T-helper 2 cell treated with Interferon-gamma antibody and Interleukin-4, amounts not matched to agents 5 μg/mL and 100 μg/mL, for 36 hours (primary cell): Measurements from ENCODE around the gene NXN.
"Not testable (repeated sequence)": the region's sequence is repeated elsewhere in the genome, so short reads cannot be mapped to it uniquely, and the experiment has no call there.

Source experiments
- DNase-seq: peaks from one replicate; pipeline ENCODE4 v3.0.0; 2021; ENCODE audit warnings: low spot score
- H3K27ac Mint-ChIP-seq: one replicate; pipeline ENCODE4 v1.8.0; 2021; ENCODE audit warnings: mild to moderate bottlenecking, mixed read lengths
- H3K27me3 Mint-ChIP-seq: one replicate; pipeline ENCODE4 v1.8.0; 2021; ENCODE audit warnings: low read depth, mixed read lengths
- H3K36me3 Mint-ChIP-seq: one replicate; pipeline ENCODE4 v1.8.0; 2021; ENCODE audit warnings: low read depth, mixed read lengths
- H3K4me1 Mint-ChIP-seq: one replicate; pipeline ENCODE4 v1.8.0; 2021; ENCODE audit warnings: low read depth, mixed read lengths
- H3K4me3 Mint-ChIP-seq: one replicate; pipeline ENCODE4 v1.8.0; 2022; ENCODE audit warnings: mild to moderate bottlenecking, moderate library complexity, mixed read lengths
- H3K9me3 Mint-ChIP-seq: one replicate; pipeline ENCODE4 v1.8.0; 2021; ENCODE audit warnings: mixed read lengths

The NXN gene

DNA sequence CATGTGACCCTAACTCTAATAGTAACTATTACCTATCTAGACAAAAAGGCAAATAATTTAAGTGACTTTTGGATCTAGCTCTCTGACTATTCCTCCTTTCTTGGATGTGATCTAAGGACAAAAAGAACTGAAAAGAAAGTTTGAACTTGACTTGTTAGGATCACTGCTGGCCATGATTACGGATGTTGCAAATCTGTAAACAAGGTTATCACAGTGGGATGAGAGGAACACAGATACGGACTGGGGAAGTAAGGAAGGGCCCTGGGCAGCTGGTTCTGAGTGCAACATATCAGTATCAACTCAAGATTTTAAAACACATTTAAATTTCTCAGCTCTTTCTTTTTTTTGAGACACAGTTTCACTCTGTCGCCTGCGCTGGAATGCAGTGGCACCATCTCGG is 118.8 kb downstream of the NXN start:
- H3K27ac Mint-ChIP-seq, result no peak overlapping the region
- peaks cover 7% of the 10 kb centered on the region for H3K27me3 Mint-ChIP-seq
- H3K9me3 Mint-ChIP-seq, result no peaks in the 10 kb centered on the region
- no peak overlapping the region for H3K4me3 Mint-ChIP-seq
- DNase-seq, result no peak
- no peaks in the 10 kb centered on the region for H3K36me3 Mint-ChIP-seq
- no peaks in the 10 kb centered on the region for H3K4me1 Mint-ChIP-seq

- no peak overlapping the region for H3K4me3 Mint-ChIP-seq
- H3K27ac Mint-ChIP-seq, result no peak overlapping the region
- DNase-seq, result no peak
- peaks cover 7% of the 10 kb centered on the region for H3K27me3 Mint-ChIP-seq
- H3K36me3 Mint-ChIP-seq, result no peaks in the 10 kb centered on the region
- H3K4me1 Mint-ChIP-seq, result no peaks in the 10 kb centered on the region
- H3K9me3 Mint-ChIP-seq, result no peaks in the 10 kb centered on the region
Measured at GRCh38 chr17:859824-860195, 119.8 kb downstream of the NXN start.

- no peaks in the 10 kb centered on the region for H3K9me3 Mint-ChIP-seq
- H3K27ac Mint-ChIP-seq, result no peak overlapping the region
- H3K4me1 Mint-ChIP-seq, result no peaks in the 10 kb centered on the region
- H3K4me3 Mint-ChIP-seq, result no peak overlapping the region
- DNase-seq, result no peak
- H3K27me3 Mint-ChIP-seq, result peaks cover 3% of the 10 kb centered on the region
- H3K36me3 Mint-ChIP-seq, result no peaks in the 10 kb centered on the region
Measured at GRCh38 chr17:859061-859823, 120.3 kb downstream of the NXN start.

DNA sequence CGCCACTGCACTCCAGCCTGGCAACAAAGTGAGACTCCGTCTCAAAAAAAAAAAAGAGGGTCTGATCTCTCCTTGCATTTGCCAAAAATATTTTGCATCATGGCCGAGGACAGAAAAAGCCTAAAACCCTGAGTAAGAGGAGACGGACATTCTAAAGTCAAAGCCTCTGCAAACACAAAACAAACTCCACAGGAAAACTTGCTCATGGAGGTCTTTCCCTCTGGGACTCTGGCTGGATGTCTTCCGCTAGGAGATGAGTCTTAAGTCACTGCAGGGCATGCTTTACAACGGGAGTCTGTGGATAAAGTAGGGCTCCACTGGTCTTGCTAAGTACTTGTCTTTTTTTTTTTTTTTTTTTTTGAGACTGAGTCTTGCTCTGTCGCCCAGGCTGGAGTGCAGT is 123.4 kb downstream of the NXN start:
- H3K27me3 Mint-ChIP-seq, result no peaks in the 10 kb centered on the region
- no peak overlapping the region for H3K4me3 Mint-ChIP-seq
- H3K27ac Mint-ChIP-seq, result no peak overlapping the region
- H3K36me3 Mint-ChIP-seq, result no peaks in the 10 kb centered on the region
- no peak for DNase-seq
- H3K9me3 Mint-ChIP-seq, result no peaks in the 10 kb centered on the region
- no peaks in the 10 kb centered on the region for H3K4me1 Mint-ChIP-seq

DNA sequence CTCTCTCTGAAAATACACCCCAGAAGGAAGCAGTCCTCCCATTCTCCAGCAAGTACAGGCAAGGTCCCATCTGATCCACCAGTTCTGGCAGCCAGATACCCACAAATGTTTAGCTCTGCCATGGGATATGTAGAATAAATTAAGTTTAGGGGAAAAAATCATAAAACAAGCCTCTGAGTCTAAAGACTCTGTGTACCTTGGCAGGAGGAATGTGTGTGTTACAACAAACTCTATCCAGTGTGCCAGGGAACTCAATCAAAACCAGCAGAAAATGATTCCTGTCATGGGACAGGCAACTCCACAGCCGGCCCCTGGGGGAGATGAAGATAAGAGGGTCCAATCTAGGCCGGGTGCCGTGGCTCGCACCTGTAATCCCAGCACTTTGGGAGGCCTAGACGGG is 124.0 kb downstream of the NXN start:
- H3K4me1 Mint-ChIP-seq, result no peaks in the 10 kb centered on the region
- H3K36me3 Mint-ChIP-seq, result no peaks in the 10 kb centered on the region
- H3K9me3 Mint-ChIP-seq, result no peaks in the 10 kb centered on the region
- H3K27ac Mint-ChIP-seq, result no peak overlapping the region
- H3K27me3 Mint-ChIP-seq, result no peaks in the 10 kb centered on the region
- DNase-seq, result no peak
- no peak overlapping the region for H3K4me3 Mint-ChIP-seq

DNA sequence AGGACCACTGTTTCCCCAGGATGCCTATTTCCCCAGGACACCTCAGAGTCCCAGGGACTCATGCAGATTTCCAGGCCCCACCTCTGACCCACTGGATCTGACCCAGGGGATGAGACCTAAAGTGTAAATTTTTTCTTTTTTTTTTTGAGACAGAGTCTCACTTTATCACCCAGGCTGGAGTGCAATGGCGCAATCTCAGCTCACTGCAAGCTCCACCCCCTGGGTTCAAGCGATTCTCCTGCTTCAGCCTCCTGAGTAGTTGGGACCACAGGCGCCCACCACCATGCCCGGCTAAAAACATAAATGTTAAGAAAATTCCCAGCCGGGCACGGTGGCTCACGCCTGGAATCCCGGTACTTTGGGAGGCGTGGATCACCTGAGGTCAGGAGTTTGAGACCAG is 126.7 kb downstream of the NXN start:
- not testable (repeated sequence) for H3K4me3 Mint-ChIP-seq, H3K4me1 Mint-ChIP-seq, H3K9me3 Mint-ChIP-seq, H3K27ac Mint-ChIP-seq, DNase-seq, H3K36me3 Mint-ChIP-seq, H3K27me3 Mint-ChIP-seq

DNA sequence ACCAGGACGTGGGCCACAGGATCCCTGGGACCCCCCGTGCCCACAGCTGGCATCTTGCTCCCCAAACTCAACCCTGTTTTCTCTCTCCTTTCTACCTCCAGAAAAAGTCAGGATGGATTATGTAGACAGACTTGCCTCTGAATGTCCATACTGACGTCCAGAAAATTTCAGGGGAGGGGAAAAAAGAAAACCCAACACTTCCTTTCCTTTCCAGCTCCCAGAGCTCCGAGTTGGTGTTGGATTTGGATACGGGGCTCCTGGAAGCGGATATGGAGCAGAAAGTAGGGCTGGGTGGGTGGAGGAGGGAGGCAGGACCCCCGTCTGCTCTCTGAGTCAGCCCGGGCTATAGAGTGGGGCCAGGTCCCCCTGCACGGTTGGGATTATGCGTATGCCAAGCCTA is 127.2 kb downstream of the NXN start:
- no peak overlapping the region for H3K27ac Mint-ChIP-seq
- no peaks in the 10 kb centered on the region for H3K9me3 Mint-ChIP-seq
- H3K36me3 Mint-ChIP-seq, result no peaks in the 10 kb centered on the region
- DNase-seq, result no peak
- H3K4me3 Mint-ChIP-seq, result no peak overlapping the region
- no peaks in the 10 kb centered on the region for H3K4me1 Mint-ChIP-seq
- peaks cover 7% of the 10 kb centered on the region for H3K27me3 Mint-ChIP-seq

DNA sequence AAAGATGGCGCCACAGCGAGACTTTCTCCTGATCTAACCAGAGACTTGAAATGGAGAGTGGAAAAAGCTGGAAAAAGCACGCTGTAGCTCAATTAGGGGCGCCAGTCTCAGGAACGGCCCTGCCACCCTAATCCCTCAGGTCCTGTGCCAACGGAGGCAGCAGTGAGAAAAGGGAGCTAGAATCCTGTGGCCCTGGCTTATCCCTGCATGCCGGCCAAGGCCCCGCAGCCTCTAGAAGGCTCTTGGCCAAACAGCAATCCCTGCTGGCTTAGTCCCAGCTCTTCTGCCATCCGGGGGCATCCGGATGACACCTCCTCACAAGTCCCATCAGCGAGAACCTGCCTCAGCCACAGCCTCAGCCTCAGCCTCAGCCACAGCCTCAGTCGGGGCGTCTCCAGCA is 127.7 kb downstream of the NXN start:
- no peak overlapping the region for H3K4me3 Mint-ChIP-seq
- no peak for DNase-seq
- no peaks in the 10 kb centered on the region for H3K9me3 Mint-ChIP-seq
- H3K27ac Mint-ChIP-seq, result no peak overlapping the region
- no peaks in the 10 kb centered on the region for H3K4me1 Mint-ChIP-seq
- H3K36me3 Mint-ChIP-seq, result no peaks in the 10 kb centered on the region
- H3K27me3 Mint-ChIP-seq, result peaks cover 11% of the 10 kb centered on the region

- no peak for DNase-seq
- no peak overlapping the region for H3K27ac Mint-ChIP-seq
- no peaks in the 10 kb centered on the region for H3K36me3 Mint-ChIP-seq
- peaks cover 17% of the 10 kb centered on the region for H3K27me3 Mint-ChIP-seq
- H3K9me3 Mint-ChIP-seq, result no peaks in the 10 kb centered on the region
- H3K4me3 Mint-ChIP-seq, result no peak overlapping the region
- H3K4me1 Mint-ChIP-seq, result peaks cover 2% of the 10 kb centered on the region
Measured at GRCh38 chr17:850851-851763, 128.5 kb downstream of the NXN start.

DNA sequence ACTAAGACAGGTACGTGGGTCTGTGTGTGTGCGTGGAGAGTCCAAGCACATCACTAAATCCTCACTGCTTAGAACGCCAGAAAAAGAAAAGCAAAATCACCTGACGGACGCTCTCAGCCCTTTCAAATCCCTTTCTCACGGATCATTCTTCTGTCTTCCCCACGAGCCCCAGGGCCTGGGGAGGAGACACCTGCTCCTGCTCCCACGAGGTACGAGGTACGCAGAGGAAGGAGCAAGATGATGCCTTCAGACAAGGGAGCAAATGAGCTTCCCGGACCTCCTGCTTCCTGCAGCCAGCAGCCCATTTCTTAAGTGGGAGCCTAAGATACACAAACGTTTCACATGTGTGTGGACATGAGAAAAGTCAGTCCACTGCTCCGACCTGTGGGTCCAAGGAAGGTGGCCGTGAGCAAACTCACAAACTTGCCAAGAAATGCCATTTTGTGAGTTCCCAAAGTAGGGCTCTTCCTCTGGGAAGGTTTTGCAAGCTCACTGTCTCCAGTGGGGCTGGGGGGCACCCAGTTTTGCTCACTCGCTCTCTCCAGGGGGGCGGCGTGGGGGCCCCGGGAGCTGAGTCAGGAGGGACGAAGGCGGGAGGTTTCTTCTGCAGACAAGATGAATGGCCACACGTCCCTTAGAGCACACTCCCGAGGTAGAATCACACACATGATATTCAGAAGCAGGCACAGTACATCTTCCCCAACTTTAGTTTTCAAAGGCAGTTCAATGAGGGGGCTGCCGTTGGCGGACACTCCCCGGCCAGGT is 129.3 kb downstream of the NXN start:
- Mint-ChIP-seq H3K27me3 (peaks cover 20% of the 10 kb centered on the region), H3K4me1 (peaks cover 2% of the 10 kb centered on the region), H3K27ac (no peak overlapping the region), H3K36me3 (no peaks in the 10 kb centered on the region), H3K4me3 (no peak overlapping the region), H3K9me3 (no peaks in the 10 kb centered on the region)
- DNase-seq, result no peak

DNA sequence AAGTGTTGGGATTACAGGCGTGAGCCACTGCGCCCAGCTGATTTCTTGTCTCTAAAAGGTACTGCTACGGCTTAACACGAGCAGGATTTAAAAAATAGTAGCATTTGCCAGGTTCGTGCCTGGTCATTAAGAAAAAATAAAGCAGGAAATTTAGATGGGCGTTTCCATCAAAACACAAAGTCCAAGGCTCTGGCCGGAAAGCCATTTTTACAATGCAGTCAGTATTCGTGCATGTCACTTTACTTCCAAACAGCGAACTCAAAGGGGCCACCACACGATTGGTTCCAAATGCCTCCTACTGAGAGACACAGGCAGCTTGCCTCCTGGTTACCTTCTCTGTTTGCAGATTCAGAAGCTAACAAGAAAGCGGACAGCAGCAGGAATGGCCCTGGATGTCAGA is 131.2 kb downstream of the NXN start:
- H3K4me1 Mint-ChIP-seq, result peaks cover 2% of the 10 kb centered on the region
- no peaks in the 10 kb centered on the region for H3K9me3 Mint-ChIP-seq
- H3K27ac Mint-ChIP-seq, result no peak overlapping the region
- no peak for DNase-seq
- H3K27me3 Mint-ChIP-seq, result peaks cover 22% of the 10 kb centered on the region
- no peaks in the 10 kb centered on the region for H3K36me3 Mint-ChIP-seq
- H3K4me3 Mint-ChIP-seq, result no peak overlapping the region

GRCh38 chr17:846901-847843 is 132.4 kb downstream of the NXN start:
- Mint-ChIP-seq H3K27ac (no peak overlapping the region), H3K27me3 (peaks cover 22% of the 10 kb centered on the region), H3K9me3 (no peaks in the 10 kb centered on the region), H3K36me3 (no peaks in the 10 kb centered on the region), H3K4me1 (peaks cover 2% of the 10 kb centered on the region), H3K4me3 (no peak overlapping the region)
- no peak for DNase-seq

- H3K27ac Mint-ChIP-seq, result no peak overlapping the region
Measured at GRCh38 chr17:841313-841712, 138.3 kb downstream of the NXN start.

More at GRCh38 chr17:841313-841712, 138.3 kb downstream of the NXN start:
- Mint-ChIP-seq H3K36me3 (no peaks in the 10 kb centered on the region), H3K9me3 (no peaks in the 10 kb centered on the region), H3K4me3 (no peak overlapping the region), H3K4me1 (no peaks in the 10 kb centered on the region), H3K27me3 (peaks cover 5% of the 10 kb centered on the region)
- DNase-seq, result no peak
